ENCODE measurements around the gene E2F3. TPM values are rescaled to one million over a fixed set of nuclear protein-coding genes. Genes with fewer than 3 reads are reported as not detected.

Gene E2F3
- total RNA-seq, 4 donors from 2014 or later, result 2.9 to 5.6 (median 4.2) TPM

GRCh38 chr6:20362623-20363022 lies 39.1 kb upstream of the E2F3 start:
- intact Hi-C loops (cut with DNase I), result no loop called here
- Histone ChIP-seq H3K9me3 (no peaks in the 10 kb centered on the region), H3K27ac (replicated peaks in 1 of 4) (no peak overlapping the region), H3K4me1 (no peaks in the 10 kb centered on the region), H3K27me3 (no peaks in the 10 kb centered on the region), H3K4me3 (no peak overlapping the region), H3K36me3 (no peaks in the 10 kb centered on the region)
- 82% methylated on average over 1 of the region's 1 CpG for WGBS
- TF ChIP-seq EP300 (IDR thresholded peaks at IDR 0.05) (no peak), POLR2A (IDR thresholded peaks at IDR 0.05; ENCODE audit: low read depth) (no peak), CTCF (IDR thresholded peaks at IDR 0.05) (no peak), POLR2AphosphoS5 (IDR thresholded peaks at IDR 0.05) (no peak)
- no peak for DNase-seq (ENCODE audit: extremely low spot score)

GRCh38 chr6:20364327-20364726 lies 37.4 kb upstream of the E2F3 start:
- Histone ChIP-seq H3K9me3 (no peaks in the 10 kb centered on the region), H3K4me3 (no peak overlapping the region), H3K27me3 (no peaks in the 10 kb centered on the region), H3K4me1 (no peaks in the 10 kb centered on the region), H3K27ac (replicated peaks in 1 of 4) (no peak overlapping the region), H3K36me3 (no peaks in the 10 kb centered on the region)
- 90% methylated on average over 2 of the region's 2 CpGs for WGBS
- DNase-seq (ENCODE audit: extremely low spot score), result no peak
- TF ChIP-seq POLR2AphosphoS5 (IDR thresholded peaks at IDR 0.05) (no peak), EP300 (IDR thresholded peaks at IDR 0.05) (no peak)
- intact Hi-C loops (cut with DNase I), result no loop called here

GRCh38 chr6:20365456-20365855 lies 36.2 kb upstream of the E2F3 start:
- Histone ChIP-seq H3K4me1 (no peaks in the 10 kb centered on the region), H3K9me3 (no peaks in the 10 kb centered on the region), H3K36me3 (no peaks in the 10 kb centered on the region), H3K4me3 (no peak overlapping the region), H3K27me3 (no peaks in the 10 kb centered on the region), H3K27ac (replicated peaks in 1 of 4) (no peak overlapping the region)
- TF ChIP-seq POLR2AphosphoS5 (IDR thresholded peaks at IDR 0.05) (no peak), CTCF (IDR thresholded peaks at IDR 0.05) (no peak), POLR2A (IDR thresholded peaks at IDR 0.05; ENCODE audit: low read depth) (no peak), EP300 (IDR thresholded peaks at IDR 0.05) (no peak)
- intact Hi-C loops (cut with DNase I), result no loop called here
- DNase-seq (ENCODE audit: extremely low spot score), result no peak
- WGBS, result 93% methylated on average over 3 of the region's 3 CpGs

GRCh38 chr6:20366082-20366830 lies 35.4 kb upstream of the E2F3 start:
- Histone ChIP-seq H3K9me3 (no peaks in the 10 kb centered on the region), H3K27ac (replicated peaks in 1 of 4) (no peak overlapping the region), H3K4me3 (no peak overlapping the region), H3K4me1 (no peaks in the 10 kb centered on the region), H3K27me3 (no peaks in the 10 kb centered on the region), H3K36me3 (no peaks in the 10 kb centered on the region)
- DNase-seq (ENCODE audit: extremely low spot score), result no peak
- WGBS, result 54% methylated on average over 6 of the region's 7 CpGs
- TF ChIP-seq CTCF (IDR thresholded peaks at IDR 0.05) (no peak), POLR2AphosphoS5 (IDR thresholded peaks at IDR 0.05) (no peak), POLR2A (IDR thresholded peaks at IDR 0.05; ENCODE audit: low read depth) (no peak)
- intact Hi-C loops (cut with DNase I), result no loop called here

GRCh38 chr6:20367743-20368485 lies 33.8 kb upstream of the E2F3 start:
- 81% methylated on average over 1 of the region's 1 CpG for WGBS

More at GRCh38 chr6:20367743-20368485, 33.8 kb upstream of the E2F3 start:
- H3K27me3 ChIP-seq, result no peaks in the 10 kb centered on the region
- no peaks in the 10 kb centered on the region for H3K4me1 ChIP-seq
- no peak for DNase-seq (ENCODE audit: extremely low spot score)
- H3K9me3 ChIP-seq, result no peaks in the 10 kb centered on the region
- TF ChIP-seq POLR2AphosphoS5 (IDR thresholded peaks at IDR 0.05) (no peak), EP300 (IDR thresholded peaks at IDR 0.05) (no peak), POLR2A (IDR thresholded peaks at IDR 0.05; ENCODE audit: low read depth) (no peak), CTCF (IDR thresholded peaks at IDR 0.05) (no peak)
- intact Hi-C loops (cut with DNase I), result no loop called here
- H3K4me3 ChIP-seq, result no peak overlapping the region
- no peaks in the 10 kb centered on the region for H3K36me3 ChIP-seq
- H3K27ac ChIP-seq (replicated peaks in 1 of 4), result no peak overlapping the region

Data from esophagus muscularis mucosa (tissue), 4 donors.